ENCODE results near the gene ABCC5.

DNA sequence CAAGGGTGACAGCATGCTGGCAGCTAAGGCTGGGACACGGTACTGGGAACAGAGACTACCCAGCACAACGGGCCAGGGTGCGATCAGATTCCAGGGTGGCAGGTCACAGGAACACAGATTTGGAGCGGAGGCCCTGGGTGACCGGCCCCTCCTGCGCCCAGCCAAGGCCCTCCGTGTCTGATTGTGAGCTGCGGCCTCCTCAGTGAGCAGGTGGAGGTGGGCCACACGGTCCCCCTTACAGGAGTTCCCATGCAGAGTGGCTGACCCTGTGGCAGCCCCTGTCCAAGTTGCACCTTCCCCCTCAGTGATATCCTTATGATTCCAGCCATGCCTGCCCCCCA is 104.1 kb downstream of the ABCC5 start:
- TF ChIP-seq, protein P1, sequence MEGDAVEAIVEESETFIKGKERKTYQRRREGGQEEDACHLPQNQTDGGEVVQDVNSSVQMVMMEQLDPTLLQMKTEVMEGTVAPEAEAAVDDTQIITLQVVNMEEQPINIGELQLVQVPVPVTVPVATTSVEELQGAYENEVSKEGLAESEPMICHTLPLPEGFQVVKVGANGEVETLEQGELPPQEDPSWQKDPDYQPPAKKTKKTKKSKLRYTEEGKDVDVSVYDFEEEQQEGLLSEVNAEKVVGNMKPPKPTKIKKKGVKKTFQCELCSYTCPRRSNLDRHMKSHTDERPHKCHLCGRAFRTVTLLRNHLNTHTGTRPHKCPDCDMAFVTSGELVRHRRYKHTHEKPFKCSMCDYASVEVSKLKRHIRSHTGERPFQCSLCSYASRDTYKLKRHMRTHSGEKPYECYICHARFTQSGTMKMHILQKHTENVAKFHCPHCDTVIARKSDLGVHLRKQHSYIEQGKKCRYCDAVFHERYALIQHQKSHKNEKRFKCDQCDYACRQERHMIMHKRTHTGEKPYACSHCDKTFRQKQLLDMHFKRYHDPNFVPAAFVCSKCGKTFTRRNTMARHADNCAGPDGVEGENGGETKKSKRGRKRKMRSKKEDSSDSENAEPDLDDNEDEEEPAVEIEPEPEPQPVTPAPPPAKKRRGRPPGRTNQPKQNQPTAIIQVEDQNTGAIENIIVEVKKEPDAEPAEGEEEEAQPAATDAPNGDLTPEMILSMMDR (IDR thresholded peaks at IDR 0.05; ENCODE audit: low read length), result no peak
- TF ChIP-seq EZH2 (IDR thresholded peaks at IDR 0.05; ENCODE audit: borderline replicate concordance, low read length), result no peak

Data from OCI-LY1 (cell line).